HG03565 (cell line): Measurements from ENCODE around the gene ELAVL3.
"Not testable (repeated sequence)": the region's sequence is repeated elsewhere in the genome, so short reads cannot be mapped to it uniquely, and the experiment has no call there.

Experiments used
- ATAC-seq: cut with Tn5 transposase; IDR thresholded peaks from one replicate; pipeline ENCODE4 v1.9.1; 2021; ENCODE audit warnings: mild to moderate bottlenecking, moderate library complexity; ENCODE audit not compliant: unreplicated experiment

ELAVL3 gene

GRCh38 chr19:11444059-11444458 lies 36.8 kb downstream of the ELAVL3 start:
- ATAC-seq, result no peak

- ATAC-seq, result no peak
Observed at GRCh38 chr19:11437955-11438354, 42.9 kb downstream of the ELAVL3 start.

- no peak for ATAC-seq
Observed at GRCh38 chr19:11435833-11436313, 45.0 kb downstream of the ELAVL3 start.

- ATAC-seq, result peak; percentile 74
Observed at GRCh38 chr19:11435057-11435832, 45.6 kb downstream of the ELAVL3 start, which contains the start of the genes ODAD3 and PRKCSH. ODAD3 (minus strand) TSS chr19:11435121; CDS start chr19:11435016, 105 bp downstream. PRKCSH (plus strand) TSS chr19:11435635; CDS start chr19:11436118, 483 bp downstream.

GRCh38 chr19:11434703-11435056 lies 46.2 kb downstream of the ELAVL3 start:
- no peak for ATAC-seq

GRCh38 chr19:11433526-11433925 lies 47.3 kb downstream of the ELAVL3 start:
- ATAC-seq, result not testable (repeated sequence)

- ATAC-seq, result no peak
Observed at GRCh38 chr19:11426656-11427055, 54.2 kb downstream of the ELAVL3 start.

- no peak for ATAC-seq
Observed at GRCh38 chr19:11425719-11426457, 55.0 kb downstream of the ELAVL3 start.

- ATAC-seq, result no peak
Observed at GRCh38 chr19:11423791-11424181, 57.1 kb downstream of the ELAVL3 start.

- ATAC-seq, result no peak
Observed at GRCh38 chr19:11423164-11423790, 57.6 kb downstream of the ELAVL3 start.

- ATAC-seq, result peak; percentile 46
Observed at GRCh38 chr19:11422163-11423065, 58.4 kb downstream of the ELAVL3 start.

- ATAC-seq, result no peak
Observed at GRCh38 chr19:11421371-11422098, 59.3 kb downstream of the ELAVL3 start.

- no peak for ATAC-seq
Observed at GRCh38 chr19:11420429-11421370, 60.1 kb downstream of the ELAVL3 start.

GRCh38 chr19:11418549-11419506 lies 62.0 kb downstream of the ELAVL3 start, which contains the start of gene RGL3:
RGL3 (minus strand) TSS chr19:11419314; CDS start chr19:11419278, 36 bp downstream.
- no peak for ATAC-seq

- no peak for ATAC-seq
Observed at GRCh38 chr19:11418094-11418548, 62.7 kb downstream of the ELAVL3 start.

- ATAC-seq, result no peak
Observed at GRCh38 chr19:11416346-11417052, 64.3 kb downstream of the ELAVL3 start.

- no peak for ATAC-seq
Observed at GRCh38 chr19:11414544-11414943, 66.3 kb downstream of the ELAVL3 start.
